SH-SY5Y (cell line): ENCODE results near the gene EIF4E1B.

Source experiments
- GATA2 ChIP-seq: IDR thresholded peaks from 2 replicates; pipeline ENCODE4 v1.6.1; 2011; ENCODE audit warnings: mild to moderate bottlenecking, low read depth, low read length
- GATA3 ChIP-seq: IDR thresholded peaks from 2 replicates; pipeline ENCODE4 v1.6.1; 2011; ENCODE audit warnings: low read depth, mild to moderate bottlenecking, low read length, moderate library complexity

DNA sequence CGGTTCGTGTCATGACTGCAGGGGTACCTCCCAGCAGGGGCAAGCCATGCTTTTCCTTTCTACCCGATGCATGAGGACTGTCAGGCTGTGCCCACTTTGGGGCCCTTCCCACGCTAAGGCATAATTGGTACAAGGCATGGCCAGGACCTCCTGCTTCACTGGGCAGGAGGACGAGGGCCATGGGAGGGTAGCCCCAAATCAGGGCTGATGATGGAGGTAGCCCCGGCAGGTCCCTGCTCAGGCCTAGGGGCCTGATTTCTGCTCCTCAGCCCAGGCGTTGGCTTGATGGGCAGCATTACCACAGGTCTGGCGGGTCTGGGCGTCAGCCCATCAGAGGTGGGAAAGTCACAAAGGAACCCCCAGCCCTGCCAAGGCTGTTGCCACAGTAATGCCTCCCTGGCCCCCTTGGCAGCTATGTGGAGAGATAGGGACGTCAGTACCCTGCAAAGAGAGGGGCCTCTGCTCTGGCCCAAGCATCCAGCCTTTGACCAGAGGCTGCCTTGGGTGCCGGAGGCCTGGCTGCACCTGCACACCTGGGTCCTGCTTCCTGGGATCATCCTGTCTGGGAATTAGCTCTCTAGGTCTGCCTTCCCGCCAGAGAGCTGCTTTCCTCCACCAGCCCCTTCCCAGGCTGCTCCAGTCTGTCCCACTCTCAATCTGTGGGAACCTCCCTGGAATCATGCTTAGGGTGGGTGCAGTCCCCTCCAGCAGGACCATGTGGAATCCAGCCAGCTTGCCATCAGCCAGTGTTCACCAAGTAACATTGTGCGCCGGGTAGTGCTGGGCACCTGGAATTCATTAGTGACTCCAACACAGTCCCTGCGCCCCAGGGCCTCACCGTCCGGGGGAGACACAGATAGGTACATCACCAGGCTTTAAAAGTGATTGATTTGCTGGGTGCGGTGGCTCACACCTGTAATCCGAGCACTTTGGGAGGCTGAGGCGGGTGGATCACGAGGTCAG lies 32.2 kb downstream of the EIF4E1B start:
- TF ChIP-seq GATA3, result no peak
- no peak for TF ChIP-seq GATA2
